Measurements from ENCODE around the gene AKAP10.
"Not testable (repeated sequence)": the region's sequence is repeated elsewhere in the genome, so short reads cannot be mapped to it uniquely, and the experiment has no call there.

The AKAP10 gene

DNA sequence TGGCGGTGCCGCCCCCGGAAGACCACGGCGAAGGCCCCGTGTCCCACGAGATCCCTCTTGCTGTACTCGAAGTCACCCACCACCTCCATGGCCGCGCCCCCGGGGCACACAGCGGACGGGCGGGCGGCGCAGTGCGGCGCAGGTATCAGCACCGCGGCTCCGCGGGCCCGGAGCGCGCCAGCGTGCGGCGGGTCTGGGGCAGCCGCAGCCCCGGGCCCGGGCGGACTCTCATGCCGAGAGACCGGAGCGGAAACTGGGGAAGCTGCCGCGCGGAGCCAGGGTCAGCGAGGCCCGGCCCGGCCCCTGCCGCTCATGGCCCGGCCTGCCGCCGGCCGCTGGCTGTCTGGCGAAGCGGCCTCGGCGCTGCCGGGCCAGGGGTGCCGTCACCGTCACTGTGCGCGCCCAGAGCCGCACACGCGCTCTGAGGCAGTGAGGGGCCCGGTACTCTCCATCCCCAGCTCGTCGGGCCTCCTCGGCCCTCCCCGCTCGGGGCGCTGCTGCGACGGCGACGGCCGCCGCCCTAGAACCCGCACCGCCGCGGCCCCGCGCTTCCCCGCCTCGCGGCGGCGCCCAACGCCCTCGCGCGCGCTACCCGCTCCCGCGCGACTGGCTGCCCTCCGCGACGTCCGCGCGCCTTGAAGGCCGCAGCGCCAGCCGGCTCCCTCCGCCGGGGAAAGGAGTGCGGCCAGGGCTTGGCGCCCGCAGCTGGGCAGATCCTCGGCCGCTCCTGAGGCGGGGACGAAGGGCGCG is 110.1 kb downstream of the AKAP10 start, which contains the start of gene ULK2:
ULK2 (minus strand) TSS at position 608 of the 750 bp plus-strand sequence; CDS start at position 89, 519 bp downstream.
- DNase-seq (ENCODE audit: low read depth), result peak; percentile 60

DNA sequence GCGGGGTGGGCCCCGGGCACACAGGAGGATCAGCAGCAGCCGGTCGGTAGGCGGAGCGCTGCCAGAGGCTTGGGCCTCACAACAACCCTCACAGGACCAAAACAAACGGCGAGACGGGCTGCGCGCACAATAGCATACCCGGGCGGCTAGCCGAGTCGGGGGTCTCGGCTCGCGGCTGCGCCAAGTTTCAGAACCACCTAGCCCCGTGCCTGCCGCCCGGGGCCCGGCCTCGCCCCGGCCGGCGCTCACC is 110.6 kb downstream of the AKAP10 start:
- DNase-seq (ENCODE audit: low read depth), result peak; percentile 41

DNA sequence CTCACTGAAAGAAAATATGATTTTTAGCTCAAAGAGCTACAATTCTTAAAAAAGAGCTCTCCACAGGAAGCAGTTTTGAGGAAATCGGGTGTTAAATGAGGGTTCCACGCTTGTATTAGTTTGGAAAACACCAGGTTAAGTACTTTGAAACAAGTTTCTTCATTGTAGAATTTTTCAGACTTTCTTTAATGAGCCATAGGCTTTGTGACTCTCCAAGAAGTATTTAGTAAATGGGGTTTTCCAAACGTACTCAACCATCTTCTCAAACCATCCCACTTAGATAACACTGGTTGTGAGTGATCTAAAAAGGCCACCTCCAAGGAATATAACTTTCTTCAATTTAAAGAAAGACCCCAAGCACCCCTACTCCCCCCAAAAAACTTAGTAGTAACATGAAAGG is 112.6 kb downstream of the AKAP10 start:
- no peak for DNase-seq (ENCODE audit: low read depth)

DNA sequence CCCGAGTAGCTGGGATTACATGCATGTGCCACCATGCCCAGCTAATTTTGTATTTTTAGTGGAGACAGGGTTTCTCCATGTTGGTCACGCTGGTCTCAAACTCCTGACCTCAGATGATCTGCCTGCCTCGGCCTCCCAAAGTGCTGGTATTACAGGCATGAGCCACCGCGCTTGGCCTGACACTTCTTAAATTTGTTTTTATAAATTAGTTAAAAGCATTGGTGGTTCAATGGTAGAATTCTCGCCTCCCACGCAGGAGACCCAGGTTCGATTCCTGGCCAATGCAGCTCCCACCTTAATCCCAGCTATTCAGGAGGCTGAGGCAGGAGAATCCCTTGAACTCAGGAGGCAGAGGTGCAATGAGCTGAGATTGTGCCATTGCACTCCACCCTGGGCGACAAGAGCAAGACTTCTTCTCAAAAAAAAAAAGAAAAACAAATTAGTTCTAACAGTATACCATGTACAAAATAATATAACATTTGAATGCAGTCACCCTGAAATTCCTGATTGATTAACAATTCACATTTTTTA is 116.9 kb downstream of the AKAP10 start:
- DNase-seq (ENCODE audit: low read depth), result not testable (repeated sequence)

DNA sequence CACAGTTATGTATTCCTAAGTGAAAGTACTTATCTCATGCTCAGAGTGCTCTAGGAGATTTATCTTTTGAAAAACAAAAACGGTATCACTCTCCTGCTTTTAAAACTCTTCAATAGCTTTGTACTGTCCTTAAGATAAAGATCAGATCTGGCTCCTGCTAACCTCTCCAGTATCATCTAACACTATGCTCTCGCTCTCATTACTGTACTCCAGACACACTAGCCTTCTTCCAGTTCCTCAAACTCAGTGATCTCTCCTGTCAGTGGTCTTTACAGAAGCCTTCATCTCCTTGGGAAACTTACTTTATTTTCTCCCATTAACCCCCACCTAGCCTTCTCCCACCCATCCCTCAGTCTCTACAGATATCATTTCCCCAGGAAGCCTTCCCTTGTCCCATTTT is 120.0 kb downstream of the AKAP10 start:
- no peak for DNase-seq (ENCODE audit: low read depth)

All from stromal cell of bone marrow (primary cell).